ENCODE data around the gene RPL35A.

GRCh38 chr3:197970588-197970987 lies 20.6 kb downstream of the RPL35A start:
- TF ChIP-seq TAF1 (IDR thresholded peaks at IDR 0.05; ENCODE audit: low read depth), result no peak
- no peak for TF ChIP-seq TCF12 (IDR thresholded peaks at IDR 0.05; ENCODE audit: low read depth)
- no peak for TF ChIP-seq REST (IDR thresholded peaks at IDR 0.05; ENCODE audit: low read depth)
- TF ChIP-seq EP300 (IDR thresholded peaks at IDR 0.05; ENCODE audit: borderline replicate concordance), result no peak
- TF ChIP-seq RAD21 (IDR thresholded peaks at IDR 0.05; ENCODE audit: low read depth), result no peak
- TF ChIP-seq TEAD4 (IDR thresholded peaks at IDR 0.05), result no peak

Data from Ishikawa (cell line).